Activated naive CD4-positive, alpha-beta T cell treated with anti-CD3 and anti-CD28 coated beads, Interleukin-2, amount 50 U/mL, for 72 hours (primary cell): ENCODE measurements around the gene GNG12. TPM values are rescaled to one million over a fixed set of nuclear protein-coding genes. Genes with fewer than 3 reads are reported as not detected.

ENCODE experiments used
- ATAC-seq, 2 donors: fragments of 150-1000 bp; cut with Tn5 transposase; 2 replicates each; pipeline ENCODE4 v1.10.0; 2021; ENCODE audit warnings: mild to moderate bottlenecking in 2 of 2, moderate library complexity in 2 of 2
- DNase-seq, 2 donors: peaks; one replicate each; pipeline ENCODE4 v3.0.0; 2021 to 2022; ENCODE audit warnings: low spot score in 2 of 2
- H3K27ac Mint-ChIP-seq, 2 donors: one replicate each; pipeline ENCODE4 v1.8.0; 2022; ENCODE audit warnings: mild to moderate bottlenecking in 2 of 2, mixed read lengths in 2 of 2
- H3K36me3 Mint-ChIP-seq, 2 donors: one replicate each; pipeline ENCODE4 v1.8.0; 2022; ENCODE audit warnings: mixed read lengths in 2 of 2
- H3K9me3 Mint-ChIP-seq, 2 donors: one replicate each; pipeline ENCODE4 v1.8.0; 2022; ENCODE audit warnings: mixed read lengths in 2 of 2
- total RNA-seq, 2 donors: library from RNA; stranded (reverse); gene quantifications; one replicate each; pipeline ENCODE4 v1.2.3, GENCODE V29; 2022

The GNG12 gene
- total RNA-seq, 2 donors from 2014 or later: 0.23 TPM; not detected in 1

DNA sequence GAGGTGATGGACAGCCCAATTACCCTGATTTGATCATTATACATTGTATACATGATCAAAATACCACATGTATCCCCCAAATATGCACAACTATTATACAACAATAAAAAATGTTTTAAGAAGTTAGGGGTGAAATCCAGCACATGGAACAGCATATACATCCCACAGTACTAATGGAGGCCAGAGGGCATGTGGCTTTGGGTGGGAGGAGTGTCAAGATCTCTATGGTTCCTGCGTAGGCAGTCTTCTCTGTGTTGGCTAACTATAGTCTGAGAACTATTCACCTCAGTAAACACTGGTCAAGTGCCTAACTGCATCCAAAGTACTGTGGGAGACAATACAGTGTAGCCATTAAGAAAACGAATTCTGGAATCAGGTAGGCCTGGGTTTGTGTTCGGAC lies 74.2 kb downstream of the GNG12 start:
- Mint-ChIP-seq H3K9me3 (no peaks in the 10 kb centered on the region), H3K27ac (no peak overlapping the region), H3K36me3 (no peaks in the 10 kb centered on the region)
- ATAC-seq (no peak), DNase-seq (no peak)

DNA sequence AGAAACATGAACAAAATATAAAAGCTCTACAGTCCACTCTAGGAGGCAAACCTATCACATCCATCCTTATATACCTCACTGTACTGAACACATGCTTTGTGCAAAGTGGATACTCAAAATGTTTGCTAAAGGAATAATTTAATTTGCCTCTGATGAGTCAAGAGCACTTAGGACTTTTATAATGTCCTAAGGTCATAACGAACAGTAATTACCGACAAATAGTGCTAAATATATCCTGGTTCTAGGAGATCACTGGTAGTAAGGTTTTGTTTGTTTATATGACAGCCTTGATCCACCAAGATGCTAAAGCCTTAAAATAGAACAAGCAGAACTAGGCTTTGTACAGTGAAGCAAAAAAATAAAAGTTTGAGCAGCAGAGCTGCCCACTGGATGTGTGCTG lies 77.6 kb downstream of the GNG12 start:
- no peak for DNase-seq
- H3K36me3 Mint-ChIP-seq: no peaks in the 10 kb centered on the region
- no peak for ATAC-seq
- no peaks in the 10 kb centered on the region for H3K9me3 Mint-ChIP-seq
- H3K27ac Mint-ChIP-seq: peak overlapping the region in 1 of 2 donors; percentile 78

DNA sequence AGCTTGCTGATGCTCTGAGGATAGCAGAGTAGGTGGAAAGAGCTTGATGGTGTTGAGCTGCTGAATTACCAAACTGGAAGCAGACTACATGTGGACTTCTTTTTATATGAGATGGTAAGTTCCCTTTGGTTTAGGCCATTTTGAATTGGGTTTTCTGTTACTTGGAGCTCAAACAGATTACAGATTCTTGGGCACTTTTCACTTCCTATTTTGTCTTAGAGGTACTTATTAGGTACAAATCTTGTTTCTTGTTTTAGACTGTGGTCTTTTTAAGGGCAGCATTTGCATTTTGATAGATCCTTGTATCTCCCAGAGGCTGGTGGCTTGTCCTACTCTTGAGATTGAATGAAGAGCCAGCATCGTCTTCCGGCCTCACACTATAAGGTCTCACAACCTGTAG lies 78.1 kb downstream of the GNG12 start:
- Mint-ChIP-seq H3K27ac (no peak overlapping the region), H3K36me3 (no peaks in the 10 kb centered on the region), H3K9me3 (no peaks in the 10 kb centered on the region)
- DNase-seq: no peak
- no peak for ATAC-seq

DNA sequence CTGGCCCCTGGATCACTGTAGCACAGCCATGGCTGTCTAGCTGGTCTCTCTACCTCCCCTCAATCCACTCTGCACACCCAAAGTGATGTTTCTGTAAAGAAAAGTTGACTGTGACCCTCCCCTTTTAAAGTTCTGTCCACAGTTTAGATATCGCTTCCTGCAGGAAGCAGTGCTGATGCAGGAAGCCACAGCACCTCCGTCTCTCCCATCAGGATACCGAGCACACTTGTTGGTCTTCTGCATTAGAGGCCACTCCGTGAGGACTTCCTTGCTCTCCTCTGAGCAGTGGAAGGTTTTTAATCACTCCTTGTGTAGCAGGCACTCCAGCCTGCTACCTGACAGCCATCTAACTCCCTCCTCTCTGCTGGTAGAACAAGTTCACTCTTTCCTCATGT lies 78.7 kb downstream of the GNG12 start:
- ATAC-seq (no peak), DNase-seq (no peak)
- Mint-ChIP-seq H3K27ac (peak overlapping the region in 1 of 2 donors; percentile 38), H3K36me3 (no peaks in the 10 kb centered on the region), H3K9me3 (no peaks in the 10 kb centered on the region)

DNA sequence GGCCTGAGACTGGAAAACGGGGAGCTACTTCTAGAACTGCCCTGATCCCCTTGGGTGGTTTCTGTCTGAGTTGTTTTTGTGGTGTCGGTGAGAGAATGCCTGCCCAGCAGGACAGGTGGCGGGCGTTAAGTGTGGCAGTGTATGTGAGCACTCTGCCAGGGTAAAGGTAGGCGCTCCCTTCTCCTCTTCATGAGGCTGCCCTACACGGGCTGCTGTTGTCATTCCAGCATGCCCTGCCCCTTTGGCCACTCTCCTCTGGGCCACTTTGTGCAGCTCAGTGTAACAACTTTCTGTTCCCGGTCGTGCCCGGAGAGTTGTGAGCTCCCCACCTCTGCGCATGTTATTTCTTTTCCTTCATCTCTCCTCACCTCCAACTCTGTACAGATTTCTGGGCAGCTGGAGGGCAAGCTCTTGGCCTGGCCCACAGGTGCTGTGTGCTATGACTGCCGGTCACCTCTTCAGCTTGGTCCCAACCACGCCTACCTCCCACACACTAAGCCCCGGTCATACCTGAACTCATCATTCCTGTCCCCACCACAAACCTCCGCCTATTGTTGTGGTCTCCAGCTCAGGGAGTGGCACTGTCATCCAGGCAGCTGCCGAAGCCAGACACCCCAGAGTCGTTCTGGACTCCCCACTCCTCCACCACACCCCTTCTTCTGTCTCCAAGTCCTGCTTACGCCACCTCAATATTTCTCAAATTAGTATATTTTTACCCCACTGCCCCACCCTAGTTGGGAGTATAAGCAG lies 79.3 kb downstream of the GNG12 start:
- DNase-seq: no peak
- peak; percentile 78 for ATAC-seq
- no peaks in the 10 kb centered on the region for H3K9me3 Mint-ChIP-seq
- no peaks in the 10 kb centered on the region for H3K36me3 Mint-ChIP-seq
- H3K27ac Mint-ChIP-seq: peak overlapping the region; percentile 6 to 38

DNA sequence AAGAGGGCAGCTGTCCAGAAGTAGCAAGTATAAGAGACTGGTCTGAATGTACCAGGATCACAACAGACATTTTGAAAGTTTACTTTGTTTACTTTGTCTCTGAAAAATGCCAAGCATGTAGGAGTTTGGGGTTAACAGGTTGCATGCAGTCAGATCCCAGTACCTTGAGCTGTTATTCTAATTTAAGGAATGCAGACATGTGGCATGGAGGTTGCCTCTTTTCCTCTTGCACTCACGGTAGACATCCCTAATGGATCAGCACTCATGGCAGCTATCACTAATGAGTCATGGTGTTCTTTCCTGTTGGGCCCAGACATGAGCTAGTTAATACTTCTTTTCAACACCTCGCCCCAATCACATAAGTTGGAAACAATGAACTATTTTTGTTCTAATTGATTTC lies 81.0 kb downstream of the GNG12 start:
- Mint-ChIP-seq H3K36me3 (no peaks in the 10 kb centered on the region), H3K27ac (no peak overlapping the region), H3K9me3 (no peaks in the 10 kb centered on the region)
- ATAC-seq: no peak
- DNase-seq: no peak

DNA sequence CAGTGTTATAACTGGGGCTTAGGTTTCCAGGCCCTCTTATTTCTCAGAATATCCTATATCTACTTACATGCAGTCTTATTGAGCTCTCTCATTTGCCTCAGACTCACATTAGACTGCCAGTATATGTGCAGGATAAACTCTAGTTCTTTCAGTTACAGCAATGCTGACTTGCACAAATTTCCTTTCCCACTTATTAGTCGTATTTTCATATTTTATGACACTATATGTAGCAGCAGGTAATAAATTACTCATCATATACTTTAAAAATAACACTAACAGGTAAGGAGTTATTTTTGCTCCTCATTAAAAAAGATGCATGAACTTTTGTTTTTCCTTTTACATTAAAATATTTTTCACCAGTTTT lies 82.6 kb downstream of the GNG12 start:
- H3K36me3 Mint-ChIP-seq: no peaks in the 10 kb centered on the region
- ATAC-seq: no peak
- no peak overlapping the region for H3K27ac Mint-ChIP-seq

DNA sequence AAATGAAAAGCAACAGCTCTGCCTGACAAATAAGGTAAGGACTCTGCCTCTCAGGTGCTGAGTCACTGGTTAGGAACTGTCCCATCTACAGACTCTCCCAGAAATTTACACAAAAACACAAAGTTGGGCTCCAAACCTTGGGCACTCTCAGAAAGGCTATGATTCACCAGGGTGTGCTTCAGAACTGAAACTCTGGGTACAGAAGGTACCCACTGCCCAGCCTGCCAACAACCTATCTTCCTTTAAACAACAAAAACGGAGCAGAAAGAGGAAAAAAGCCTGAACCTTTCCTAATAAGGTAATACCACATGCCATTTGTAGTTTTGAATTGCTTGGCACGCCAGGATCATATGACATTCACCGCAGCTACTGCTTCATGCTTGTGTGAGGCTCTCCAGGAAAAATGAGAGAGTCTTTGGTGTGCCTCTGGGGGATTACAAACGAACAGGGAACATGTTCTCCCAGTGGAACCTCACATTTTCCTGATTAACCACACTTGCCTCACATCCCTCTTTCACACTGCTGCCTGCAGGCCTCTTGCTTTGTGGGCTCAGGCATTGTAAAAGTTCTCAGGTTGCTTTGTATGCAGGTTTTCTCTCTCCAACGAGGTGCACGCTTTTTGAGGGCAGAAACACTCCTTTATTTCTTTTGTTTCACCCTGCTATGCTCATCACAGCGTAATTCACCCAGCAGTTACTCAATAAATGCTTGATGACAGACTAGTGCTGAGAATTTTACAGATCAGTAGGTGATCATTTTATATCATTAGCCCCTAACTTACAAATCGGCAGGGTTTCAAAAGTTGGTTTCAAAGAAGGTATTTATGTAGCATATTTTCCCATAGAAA lies 83.2 kb downstream of the GNG12 start:
- Mint-ChIP-seq H3K27ac (peak overlapping the region in 1 of 2 donors; percentile 35), H3K36me3 (no peaks in the 10 kb centered on the region)
- ATAC-seq: peak; percentile 65

More for the DNA sequence above, 82.6 kb downstream of the GNG12 start:
- no peaks in the 10 kb centered on the region for H3K9me3 Mint-ChIP-seq
- no peak for DNase-seq

DNA sequence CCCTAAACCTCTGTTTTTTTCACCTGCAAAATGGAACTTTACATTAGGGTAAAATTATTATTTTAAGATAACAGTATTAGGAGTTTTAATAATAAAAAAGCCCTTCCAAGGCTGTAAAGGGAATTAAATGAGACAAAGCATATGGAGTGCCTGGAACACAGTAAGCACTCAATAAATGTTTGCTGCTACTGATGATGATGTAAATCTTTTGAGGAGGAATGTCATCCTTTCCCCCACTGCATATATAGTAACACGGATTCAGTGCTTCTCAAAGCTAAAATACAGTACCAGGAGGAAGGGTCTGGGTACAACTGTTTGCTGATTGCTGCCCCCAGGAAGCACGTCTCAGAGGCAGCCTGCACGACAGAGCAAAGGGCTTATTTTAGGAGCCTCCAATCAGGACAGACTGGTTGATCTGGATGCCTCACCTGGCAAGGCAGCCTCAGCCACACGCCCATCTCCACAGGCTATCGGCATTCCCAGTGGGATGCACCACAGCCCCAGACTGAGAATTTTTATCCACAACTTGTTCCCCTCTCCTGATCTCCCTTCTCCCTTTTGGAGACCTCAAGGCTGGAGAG lies 83.9 kb downstream of the GNG12 start:
- Mint-ChIP-seq H3K27ac (peak overlapping the region in 1 of 2 donors; percentile 35), H3K36me3 (no peaks in the 10 kb centered on the region), H3K9me3 (no peaks in the 10 kb centered on the region)
- no peak for DNase-seq
- ATAC-seq: no peak

More for the DNA sequence above, 83.2 kb downstream of the GNG12 start:
- no peak for DNase-seq
- H3K9me3 Mint-ChIP-seq: no peaks in the 10 kb centered on the region

DNA sequence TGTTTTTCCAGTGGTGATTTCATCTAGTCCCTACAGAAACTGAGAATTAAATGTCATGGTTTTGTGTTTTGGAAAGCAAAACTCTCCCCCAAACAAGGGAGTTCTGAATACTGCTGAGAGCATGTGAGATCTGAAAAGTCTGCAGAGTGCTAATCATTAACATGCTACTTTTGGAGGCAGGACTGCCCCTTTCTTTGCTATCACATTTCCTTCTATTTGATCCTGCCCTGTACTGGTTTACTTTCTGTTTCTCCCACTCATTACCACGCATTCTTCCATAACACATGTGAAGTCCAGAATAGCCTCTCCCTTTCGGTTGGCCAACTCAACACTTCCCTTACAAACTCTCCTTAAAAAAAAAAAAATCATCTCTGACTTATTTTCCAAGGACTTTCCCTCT lies 84.6 kb downstream of the GNG12 start:
- Mint-ChIP-seq H3K36me3 (no peaks in the 10 kb centered on the region), H3K9me3 (no peaks in the 10 kb centered on the region), H3K27ac (peak overlapping the region in 1 of 2 donors; percentile 29)
- DNase-seq: no peak
- ATAC-seq: peak; percentile 46 to 67

DNA sequence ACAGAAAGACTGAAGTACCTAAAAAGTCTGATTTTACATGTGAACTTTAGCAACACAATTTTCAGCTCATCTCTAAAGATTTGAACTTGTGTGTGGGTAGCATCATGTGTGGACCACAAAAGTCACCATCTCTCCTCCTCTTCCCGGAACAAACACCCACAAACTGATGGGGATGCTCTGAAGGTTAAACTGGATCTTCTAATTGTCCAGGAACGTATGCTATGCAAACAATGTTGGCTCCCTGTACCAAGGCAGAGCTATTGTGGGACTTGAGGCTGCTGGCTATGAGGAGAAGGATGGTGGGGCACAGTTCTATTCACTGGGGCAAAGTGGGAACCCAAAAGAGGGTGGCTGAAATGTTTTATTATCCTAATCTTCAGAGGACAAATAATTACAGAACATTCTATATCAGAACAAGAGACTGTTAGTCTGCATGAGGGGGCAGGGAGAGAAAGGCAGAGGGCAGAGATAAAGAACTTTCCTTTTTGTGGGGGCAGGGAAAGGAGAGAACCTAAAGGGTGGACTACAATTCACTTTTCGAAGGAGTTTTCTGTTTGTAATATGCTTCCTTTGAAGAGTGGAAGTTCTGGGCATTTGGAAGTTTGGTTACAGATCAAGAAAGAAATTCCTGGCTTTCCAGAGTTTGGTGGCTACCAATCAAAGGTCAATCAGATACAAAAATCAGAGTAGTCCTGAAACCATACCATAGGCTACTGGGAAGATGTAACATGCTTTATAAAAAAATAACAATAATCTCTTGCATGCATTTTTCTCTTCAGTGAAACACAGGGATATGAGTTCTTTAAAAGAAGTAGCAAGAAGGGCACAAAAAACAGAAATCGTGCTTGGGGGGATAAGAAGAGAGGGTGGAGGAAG lies 85.4 kb downstream of the GNG12 start:
- DNase-seq: no peak
- ATAC-seq: no peak
- Mint-ChIP-seq H3K27ac (no peak overlapping the region), H3K36me3 (no peaks in the 10 kb centered on the region), H3K9me3 (no peaks in the 10 kb centered on the region)

DNA sequence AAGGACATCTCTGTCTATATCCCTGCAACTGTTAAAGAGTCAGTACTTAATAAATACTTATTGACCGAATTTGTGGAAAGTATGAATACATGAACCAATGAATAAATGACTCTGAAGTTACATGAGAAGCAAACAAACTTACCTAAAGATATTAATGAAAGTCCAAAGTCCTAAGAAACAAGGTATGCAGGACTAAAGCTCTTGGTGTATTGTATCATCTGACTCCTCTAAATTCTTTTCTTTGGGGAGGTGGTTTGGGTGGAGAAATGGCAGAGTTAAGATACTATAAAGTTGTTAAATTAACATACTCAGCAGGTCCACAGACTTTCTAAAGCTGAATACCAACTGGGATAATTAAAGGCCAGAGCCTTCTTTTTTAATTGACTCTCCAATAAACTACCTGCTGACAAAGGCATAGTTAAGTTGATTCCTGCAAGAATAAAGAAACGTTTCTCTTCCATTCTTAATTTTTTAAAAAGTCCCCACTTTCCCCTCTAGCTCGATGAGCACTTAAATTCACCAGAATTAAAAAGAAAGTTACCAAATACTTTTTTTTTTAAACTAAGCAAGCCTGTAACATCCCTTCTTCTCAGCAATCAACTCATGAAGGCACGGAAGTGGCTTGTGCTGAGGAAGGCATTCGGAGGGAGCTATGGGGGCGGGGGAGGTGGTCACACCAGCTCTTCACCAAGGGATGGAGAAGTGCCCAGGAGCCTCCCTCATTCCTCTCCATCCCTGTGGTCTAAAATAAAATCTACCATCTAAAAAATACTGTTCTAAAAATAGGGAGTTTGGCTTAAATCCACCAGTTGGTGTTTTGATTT lies 87.2 kb downstream of the GNG12 start:
- Mint-ChIP-seq H3K9me3 (no peaks in the 10 kb centered on the region), H3K36me3 (no peaks in the 10 kb centered on the region), H3K27ac (no peak overlapping the region)
- no peak for ATAC-seq
- DNase-seq: no peak

DNA sequence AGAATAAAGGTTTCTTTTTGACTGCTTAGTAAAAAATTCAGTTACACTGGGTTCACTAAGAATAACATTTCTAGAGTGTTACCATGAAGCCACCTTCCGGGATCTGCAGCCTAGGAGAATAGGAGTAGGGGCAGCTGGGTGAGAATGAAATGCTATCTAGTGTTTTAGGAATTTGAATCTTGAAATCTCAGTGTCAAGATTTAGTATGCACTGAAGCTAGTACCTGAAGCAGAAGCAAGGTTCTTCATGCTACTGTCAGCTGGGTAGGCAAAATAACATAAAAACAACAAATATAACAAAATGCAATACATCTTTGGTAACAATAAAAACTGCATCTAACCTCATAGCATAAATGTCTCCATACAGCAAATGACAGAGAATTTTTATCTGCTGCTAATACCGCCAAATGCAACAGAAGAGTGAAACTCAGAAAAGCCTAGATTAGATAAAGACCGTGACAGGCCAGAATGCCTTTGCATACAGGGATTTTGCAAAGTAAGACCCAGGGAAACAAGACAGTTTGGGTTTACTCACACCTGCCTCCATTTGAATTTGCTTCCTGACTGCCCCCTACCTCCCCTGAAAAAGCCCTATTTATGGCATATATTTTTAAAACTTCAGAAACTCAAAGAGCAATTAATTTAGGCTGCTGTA lies 90.1 kb downstream of the GNG12 start:
- Mint-ChIP-seq H3K27ac (no peak overlapping the region), H3K9me3 (no peaks in the 10 kb centered on the region), H3K36me3 (no peaks in the 10 kb centered on the region)
- DNase-seq: no peak
- ATAC-seq: no peak

DNA sequence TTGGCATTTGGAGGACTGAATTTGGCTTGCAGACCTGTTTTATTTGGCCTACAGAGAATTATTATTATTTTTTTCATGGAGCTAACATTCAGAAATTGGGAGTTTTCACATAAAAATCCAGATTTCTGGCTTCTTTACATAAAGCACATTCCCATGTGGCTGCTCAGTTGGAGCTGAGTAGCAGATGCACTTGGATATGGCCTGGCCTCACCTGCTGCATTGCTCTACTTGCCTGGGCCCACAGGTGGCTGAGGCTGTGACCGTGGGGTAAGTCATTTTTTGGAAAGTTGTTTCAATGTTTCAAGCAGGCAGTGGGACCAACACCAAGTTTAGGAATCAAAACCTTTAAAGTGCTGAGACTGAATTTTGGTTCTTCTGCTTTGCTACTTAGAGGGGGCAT lies 91.5 kb downstream of the GNG12 start:
- DNase-seq (no peak), ATAC-seq (no peak)
- Mint-ChIP-seq H3K27ac (no peak overlapping the region), H3K9me3 (no peaks in the 10 kb centered on the region), H3K36me3 (no peaks in the 10 kb centered on the region)

DNA sequence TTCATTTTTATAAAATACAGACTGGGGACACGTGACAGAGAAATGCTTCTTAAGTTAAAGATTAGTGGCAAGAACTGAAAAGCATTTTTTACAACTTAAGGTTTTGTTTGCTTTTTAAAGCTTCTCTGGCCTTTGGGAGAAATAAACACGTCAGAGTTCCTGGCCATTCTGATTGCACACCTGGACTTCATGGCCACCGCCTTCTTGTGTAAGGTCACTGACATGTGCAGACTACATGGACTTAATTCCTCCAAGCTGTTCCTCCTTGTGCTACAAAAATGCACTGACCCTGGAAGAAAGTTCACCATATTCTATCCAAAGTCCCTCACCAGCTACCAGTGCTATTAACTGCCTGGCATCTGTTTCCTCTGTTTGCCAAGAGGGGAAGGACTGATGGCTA lies 92.1 kb downstream of the GNG12 start:
- peaks cover 0 to 6% of the 10 kb centered on the region in 2 donors for H3K36me3 Mint-ChIP-seq
- DNase-seq (no peak), ATAC-seq (no peak)
- no peaks in the 10 kb centered on the region for H3K9me3 Mint-ChIP-seq
- no peak overlapping the region for H3K27ac Mint-ChIP-seq
